Stimulated activated CD4-positive, alpha-beta T cell treated with anti-CD3 and anti-CD28 coated beads, Interleukin-1b, Interleukin-23, amount 100 ng/mL, for 4 hours (primary cell): Measurements from ENCODE around the gene PIP5KL1.

ENCODE experiments used
- DNase-seq, 2 donors: peaks; one replicate each; pipeline ENCODE4 v3.0.0-alpha.2; 2020; ENCODE audit warnings: low read depth in 2 of 2

PIP5KL1 gene

GRCh38 chr9:127949827-127950512, 19.4 kb upstream of the PIP5KL1 start:
- DNase-seq: no peak

GRCh38 chr9:127947841-127948710, 17.5 kb upstream of the PIP5KL1 start:
- DNase-seq: no peak

- DNase-seq: no peak
These were observed 16.2 kb upstream of the PIP5KL1 start for GRCh38 chr9:127946728-127947127.

- DNase-seq: no peak
These were observed 15.4 kb upstream of the PIP5KL1 start for GRCh38 chr9:127945942-127946341.

- no peak for DNase-seq
These were observed 14.8 kb upstream of the PIP5KL1 start for GRCh38 chr9:127945338-127945737.

GRCh38 chr9:127944586-127945218, 14.1 kb upstream of the PIP5KL1 start:
- DNase-seq: no peak

- peak; percentile 73 to 78 for DNase-seq
These were observed 13.2 kb upstream of the PIP5KL1 start for GRCh38 chr9:127943731-127944144.

- DNase-seq: no peak
These were observed 12.6 kb upstream of the PIP5KL1 start for GRCh38 chr9:127943011-127943662.

GRCh38 chr9:127942216-127943010, 11.8 kb upstream of the PIP5KL1 start:
- DNase-seq: no peak

- no peak for DNase-seq
These were observed 11.3 kb upstream of the PIP5KL1 start for GRCh38 chr9:127941961-127942215.

- no peak for DNase-seq
These were observed 10.7 kb upstream of the PIP5KL1 start for GRCh38 chr9:127941062-127941960.

GRCh38 chr9:127940593-127940992, 10.0 kb upstream of the PIP5KL1 start:
- no peak for DNase-seq

GRCh38 chr9:127938298-127938690, 7.7 kb upstream of the PIP5KL1 start:
- DNase-seq: no peak

GRCh38 chr9:127937388-127938297, 7.1 kb upstream of the PIP5KL1 start, which contains the start of gene DPM2:
DPM2 (minus strand) TSS chr9:127937854; CDS start chr9:127937820, 34 bp downstream.
- DNase-seq: peak; percentile 76

- DNase-seq: no peak
These were observed 6.4 kb upstream of the PIP5KL1 start for GRCh38 chr9:127937056-127937387.

- no peak for DNase-seq
These were observed 5.8 kb upstream of the PIP5KL1 start for GRCh38 chr9:127936347-127936852.

GRCh38 chr9:127935765-127936221, 5.2 kb upstream of the PIP5KL1 start:
- no peak for DNase-seq

GRCh38 chr9:127934986-127935385, 4.4 kb upstream of the PIP5KL1 start:
- DNase-seq: no peak

GRCh38 chr9:127934248-127934647, 3.7 kb upstream of the PIP5KL1 start:
- no peak for DNase-seq
